Measurements from ENCODE around the gene OR5K4.

The OR5K4 gene

DNA sequence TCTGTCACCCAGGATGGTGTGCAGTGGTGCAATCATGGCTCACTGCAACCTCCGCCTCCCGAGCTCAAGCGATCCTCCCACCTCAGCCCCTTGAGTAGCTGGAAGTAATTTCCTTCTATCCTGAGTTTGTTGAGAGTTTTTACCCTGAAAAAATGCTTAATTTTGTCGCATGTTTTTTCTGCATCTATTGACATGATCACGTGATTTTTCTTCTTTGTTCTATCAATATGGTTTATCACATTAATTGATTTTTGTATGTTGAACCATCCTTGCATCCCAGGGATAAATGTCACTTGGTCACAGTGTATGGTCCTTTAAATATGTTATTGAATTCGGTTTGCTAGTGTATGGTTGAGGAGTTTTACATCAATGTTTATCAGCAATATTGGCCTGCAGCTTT is 11.9 kb upstream of the OR5K4 start:
- H3K4me3 ChIP-seq (ENCODE audit: low read length): no peak overlapping the region
- H3K27me3 ChIP-seq (ENCODE audit: control insufficient read depth, insufficient read depth, low read length): no peaks in the 10 kb centered on the region
- H3K36me3 ChIP-seq (ENCODE audit: control insufficient read depth, insufficient read depth, low read length): no peaks in the 10 kb centered on the region
- no peak overlapping the region for H3K27ac ChIP-seq (ENCODE audit: low read depth, low read length)
- H3K9ac ChIP-seq (ENCODE audit: low read length): no peak overlapping the region
- H3K4me1 ChIP-seq (ENCODE audit: control insufficient read depth, insufficient read depth, low read length): no peaks in the 10 kb centered on the region

DNA sequence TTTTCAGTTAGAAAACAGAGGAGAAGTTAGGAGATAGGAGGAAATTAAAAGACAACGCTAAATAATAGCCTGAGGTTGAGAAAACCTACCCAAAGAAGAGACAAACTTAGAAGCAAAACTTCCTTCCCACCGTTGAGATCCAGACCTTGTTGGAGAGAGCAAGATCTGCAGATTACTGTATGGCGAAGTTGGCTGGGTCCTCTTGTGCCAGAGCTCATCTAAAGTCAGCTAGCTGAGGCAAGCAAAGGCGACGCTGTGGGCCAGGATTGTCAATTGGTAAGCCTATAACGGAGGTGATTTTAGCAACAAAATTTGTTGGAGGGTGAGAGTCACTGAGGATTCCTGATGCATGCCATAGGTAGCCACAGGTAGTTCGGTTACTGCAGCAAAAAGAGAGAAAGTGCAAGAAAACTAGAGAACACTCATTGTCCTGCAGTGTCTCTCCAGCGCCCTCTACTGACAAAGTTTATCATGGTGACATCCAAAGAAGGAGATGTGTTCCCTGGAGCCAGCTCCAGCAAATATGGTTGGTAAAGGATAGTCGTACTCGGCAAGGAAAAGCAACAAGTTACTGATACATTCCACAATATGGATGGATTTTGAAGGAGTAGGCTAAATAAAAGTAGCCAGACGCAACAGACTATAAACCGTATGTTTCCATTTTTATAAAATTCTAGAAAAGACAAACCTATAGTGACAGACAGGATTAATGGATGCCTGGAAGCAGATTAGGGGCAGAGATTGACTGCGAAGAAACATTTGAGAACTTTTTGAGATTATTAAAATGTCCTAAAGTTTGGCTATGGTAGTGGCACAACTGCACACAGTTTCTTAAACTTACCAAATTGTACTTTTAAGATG is 9.8 kb upstream of the OR5K4 start:
- H3K9ac ChIP-seq (ENCODE audit: low read length): no peak overlapping the region
- no peaks in the 10 kb centered on the region for H3K4me1 ChIP-seq (ENCODE audit: control insufficient read depth, insufficient read depth, low read length)
- H3K27ac ChIP-seq (ENCODE audit: low read depth, low read length): no peak overlapping the region
- H3K36me3 ChIP-seq (ENCODE audit: control insufficient read depth, insufficient read depth, low read length): no peaks in the 10 kb centered on the region
- H3K27me3 ChIP-seq (ENCODE audit: control insufficient read depth, insufficient read depth, low read length): no peaks in the 10 kb centered on the region
- H3K4me3 ChIP-seq (ENCODE audit: low read length): no peak overlapping the region

DNA sequence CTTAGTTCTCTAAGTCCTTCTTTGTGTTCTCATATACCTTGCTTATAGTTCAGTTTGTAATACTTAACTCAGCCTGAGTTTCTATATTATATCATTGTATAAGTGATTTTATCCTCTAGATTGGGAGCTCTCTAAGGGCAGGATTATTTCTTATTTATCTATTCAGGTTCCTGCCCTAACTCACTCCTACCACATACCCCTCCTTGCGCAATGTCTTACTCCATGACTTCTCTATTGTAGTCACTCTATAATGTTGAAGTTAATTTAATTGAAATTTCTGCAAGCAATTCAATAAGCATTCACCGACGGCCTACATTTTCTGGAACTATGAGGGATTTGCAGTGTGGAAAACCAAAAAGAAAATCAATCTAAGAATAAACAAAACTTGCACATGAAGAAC is 3.6 kb upstream of the OR5K4 start:
- Histone ChIP-seq H3K36me3 (ENCODE audit: control insufficient read depth, insufficient read depth, low read length) (no peaks in the 10 kb centered on the region), H3K4me1 (ENCODE audit: control insufficient read depth, insufficient read depth, low read length) (no peaks in the 10 kb centered on the region), H3K27me3 (ENCODE audit: control insufficient read depth, insufficient read depth, low read length) (no peaks in the 10 kb centered on the region)

GRCh38 chr3:98359250-98359649 is 5.6 kb downstream of the OR5K4 start:
- no peaks in the 10 kb centered on the region for H3K4me1 ChIP-seq (ENCODE audit: control insufficient read depth, insufficient read depth, low read length)
- H3K27ac ChIP-seq (ENCODE audit: low read depth, low read length): no peak overlapping the region
- H3K4me3 ChIP-seq (ENCODE audit: low read length): no peak overlapping the region
- no peak overlapping the region for H3K9ac ChIP-seq (ENCODE audit: low read length)
- no peaks in the 10 kb centered on the region for H3K36me3 ChIP-seq (ENCODE audit: control insufficient read depth, insufficient read depth, low read length)
- H3K27me3 ChIP-seq (ENCODE audit: control insufficient read depth, insufficient read depth, low read length): no peaks in the 10 kb centered on the region

More for the DNA sequence above, 3.6 kb upstream of the OR5K4 start:
- Histone ChIP-seq H3K27ac (ENCODE audit: low read depth, low read length) (no peak overlapping the region), H3K9ac (ENCODE audit: low read length) (no peak overlapping the region), H3K4me3 (ENCODE audit: low read length) (no peak overlapping the region)

DNA sequence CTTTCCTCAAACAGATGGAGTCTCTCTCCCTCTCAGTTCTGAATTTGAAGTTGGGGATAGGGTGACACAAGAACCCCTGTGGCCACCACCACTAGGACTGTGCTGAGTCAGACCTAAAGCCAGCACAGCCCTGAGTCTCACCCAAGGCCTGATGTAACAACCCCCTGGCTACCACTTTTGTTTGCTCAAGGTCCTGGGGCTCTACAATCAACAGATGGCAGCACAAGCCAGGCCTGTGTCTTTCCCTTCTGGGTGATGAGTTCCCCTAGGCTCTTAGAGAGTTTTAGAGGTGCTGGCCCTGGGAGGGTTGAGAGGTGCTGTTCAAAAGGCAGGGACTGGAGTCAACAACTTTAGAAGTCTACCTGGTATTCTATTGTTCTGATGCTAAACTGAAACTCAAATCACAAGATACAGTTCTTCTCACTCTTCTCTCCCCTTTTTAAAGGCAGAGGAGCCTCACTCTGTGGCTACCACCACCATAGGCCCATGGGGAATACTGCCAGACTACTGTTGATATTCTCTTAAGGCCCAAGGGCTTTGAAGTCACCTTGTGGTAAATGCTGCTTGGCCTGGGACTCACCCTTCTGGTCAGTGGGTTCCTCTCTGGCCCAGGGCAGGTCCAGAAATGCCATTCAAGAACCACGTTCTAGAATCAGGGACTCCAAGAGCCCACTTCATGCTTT is 6.5 kb downstream of the OR5K4 start:
- no peak overlapping the region for H3K27ac ChIP-seq (ENCODE audit: low read depth, low read length)
- H3K9ac ChIP-seq (ENCODE audit: low read length): no peak overlapping the region
- no peak overlapping the region for H3K4me3 ChIP-seq (ENCODE audit: low read length)
- no peaks in the 10 kb centered on the region for H3K27me3 ChIP-seq (ENCODE audit: control insufficient read depth, insufficient read depth, low read length)
- no peaks in the 10 kb centered on the region for H3K36me3 ChIP-seq (ENCODE audit: control insufficient read depth, insufficient read depth, low read length)
- H3K4me1 ChIP-seq (ENCODE audit: control insufficient read depth, insufficient read depth, low read length): no peaks in the 10 kb centered on the region

GRCh38 chr3:98360681-98361080 is 7.0 kb downstream of the OR5K4 start:
- Histone ChIP-seq H3K36me3 (ENCODE audit: control insufficient read depth, insufficient read depth, low read length) (no peaks in the 10 kb centered on the region), H3K4me1 (ENCODE audit: control insufficient read depth, insufficient read depth, low read length) (no peaks in the 10 kb centered on the region), H3K4me3 (ENCODE audit: low read length) (no peak overlapping the region)

DNA sequence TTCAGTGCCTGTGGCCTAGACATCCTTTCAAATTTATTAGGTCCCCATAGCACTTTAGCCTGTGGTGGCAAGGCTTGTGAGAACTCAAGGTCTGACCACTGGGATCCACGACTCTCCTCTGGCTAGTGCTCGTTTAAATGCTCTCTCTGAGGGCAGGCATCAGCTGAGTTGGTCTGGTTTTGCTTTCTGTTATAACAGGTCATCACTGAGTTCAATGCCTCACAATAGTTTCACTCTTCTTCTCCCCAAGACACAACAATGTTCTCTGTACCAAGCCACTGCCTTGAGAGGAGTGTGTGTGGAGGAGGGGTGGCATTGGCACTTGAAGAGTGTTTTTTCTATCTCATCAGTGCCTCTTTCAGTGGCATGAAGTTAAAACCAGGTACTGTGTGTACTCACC is 7.6 kb downstream of the OR5K4 start:
- Histone ChIP-seq H3K27me3 (ENCODE audit: control insufficient read depth, insufficient read depth, low read length) (no peaks in the 10 kb centered on the region), H3K4me1 (ENCODE audit: control insufficient read depth, insufficient read depth, low read length) (no peaks in the 10 kb centered on the region), H3K27ac (ENCODE audit: low read depth, low read length) (no peak overlapping the region), H3K4me3 (ENCODE audit: low read length) (no peak overlapping the region), H3K36me3 (ENCODE audit: control insufficient read depth, insufficient read depth, low read length) (no peaks in the 10 kb centered on the region), H3K9ac (ENCODE audit: low read length) (no peak overlapping the region)

More at GRCh38 chr3:98360681-98361080, 7.0 kb downstream of the OR5K4 start:
- Histone ChIP-seq H3K27me3 (ENCODE audit: control insufficient read depth, insufficient read depth, low read length) (no peaks in the 10 kb centered on the region), H3K9ac (ENCODE audit: low read length) (no peak overlapping the region), H3K27ac (ENCODE audit: low read depth, low read length) (no peak overlapping the region)

DNA sequence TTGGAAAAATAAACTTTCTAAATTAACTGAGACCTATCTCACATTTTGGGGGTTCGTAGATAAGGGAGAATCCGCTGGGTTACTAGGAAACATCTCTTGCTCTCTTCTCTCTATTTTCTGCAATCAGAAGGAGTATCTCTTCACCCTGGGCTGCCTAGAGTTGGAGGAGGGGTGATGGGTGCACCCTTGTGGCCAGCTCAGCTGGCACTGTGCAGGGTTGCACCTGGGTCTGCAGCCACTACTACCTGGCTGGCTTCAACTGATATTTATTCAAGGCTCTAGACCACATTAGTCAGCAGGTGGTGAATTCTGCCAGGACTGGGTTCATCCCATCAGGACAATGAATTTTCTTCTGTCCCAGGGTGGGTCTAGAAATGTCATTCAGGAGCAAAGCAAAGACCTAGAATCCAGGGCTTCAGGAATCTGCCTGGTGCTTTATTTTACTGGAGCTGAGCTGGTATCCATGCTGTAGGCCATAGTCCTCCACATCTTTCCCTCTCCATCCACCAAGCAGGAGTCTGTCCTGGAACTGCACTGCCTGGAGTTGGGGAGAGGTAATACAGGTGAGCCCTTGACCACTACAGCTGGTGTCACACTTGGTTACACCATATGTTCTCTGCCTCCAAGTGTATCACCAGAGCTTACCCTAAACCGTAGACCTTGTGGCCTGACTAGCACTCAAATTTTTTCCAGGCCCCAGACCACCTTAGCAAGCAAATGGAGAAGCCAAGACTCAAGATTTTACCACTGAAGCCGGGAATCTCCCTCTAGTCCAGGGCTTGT is 14.0 kb downstream of the OR5K4 start:
- Histone ChIP-seq H3K27me3 (ENCODE audit: control insufficient read depth, insufficient read depth, low read length) (no peaks in the 10 kb centered on the region), H3K4me1 (ENCODE audit: control insufficient read depth, insufficient read depth, low read length) (no peaks in the 10 kb centered on the region), H3K36me3 (ENCODE audit: control insufficient read depth, insufficient read depth, low read length) (no peaks in the 10 kb centered on the region), H3K9ac (ENCODE audit: low read length) (no peak overlapping the region), H3K27ac (ENCODE audit: low read depth, low read length) (no peak overlapping the region), H3K4me3 (ENCODE audit: low read length) (no peak overlapping the region)

- Histone ChIP-seq H3K4me3 (ENCODE audit: low read length) (no peak overlapping the region), H3K27ac (ENCODE audit: low read depth, low read length) (no peak overlapping the region)
Observed at GRCh38 chr3:98371186-98371585, 17.5 kb downstream of the OR5K4 start.

DNA sequence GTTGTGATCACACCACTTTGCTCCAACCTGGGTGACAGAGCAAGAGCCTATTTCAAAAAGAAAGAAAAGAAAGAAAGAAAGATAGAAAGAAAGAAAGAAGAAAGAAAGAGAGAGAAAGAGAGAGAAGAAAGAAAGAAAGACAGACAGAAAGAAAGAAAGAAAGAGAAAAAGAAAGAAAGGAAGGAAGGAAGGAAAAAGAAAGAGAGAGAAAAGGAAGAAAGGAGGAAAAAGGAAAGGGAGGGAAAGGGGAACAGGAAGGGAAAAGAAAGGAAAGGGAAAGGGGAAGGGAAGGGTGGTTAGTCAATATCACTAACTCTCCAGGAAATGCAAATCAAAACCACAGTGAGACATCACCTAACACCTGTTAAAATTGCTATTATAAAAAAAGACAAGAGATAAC is 18.2 kb downstream of the OR5K4 start:
- H3K9ac ChIP-seq (ENCODE audit: low read length): no peak overlapping the region
- H3K4me1 ChIP-seq (ENCODE audit: control insufficient read depth, insufficient read depth, low read length): no peaks in the 10 kb centered on the region
- no peaks in the 10 kb centered on the region for H3K36me3 ChIP-seq (ENCODE audit: control insufficient read depth, insufficient read depth, low read length)
- H3K27ac ChIP-seq (ENCODE audit: low read depth, low read length): no peak overlapping the region
- no peak overlapping the region for H3K4me3 ChIP-seq (ENCODE audit: low read length)
- no peaks in the 10 kb centered on the region for H3K27me3 ChIP-seq (ENCODE audit: control insufficient read depth, insufficient read depth, low read length)

More at GRCh38 chr3:98371186-98371585, 17.5 kb downstream of the OR5K4 start:
- H3K4me1 ChIP-seq (ENCODE audit: control insufficient read depth, insufficient read depth, low read length): no peaks in the 10 kb centered on the region
- H3K9ac ChIP-seq (ENCODE audit: low read length): no peak overlapping the region
- H3K27me3 ChIP-seq (ENCODE audit: control insufficient read depth, insufficient read depth, low read length): no peaks in the 10 kb centered on the region
- no peaks in the 10 kb centered on the region for H3K36me3 ChIP-seq (ENCODE audit: control insufficient read depth, insufficient read depth, low read length)

DNA sequence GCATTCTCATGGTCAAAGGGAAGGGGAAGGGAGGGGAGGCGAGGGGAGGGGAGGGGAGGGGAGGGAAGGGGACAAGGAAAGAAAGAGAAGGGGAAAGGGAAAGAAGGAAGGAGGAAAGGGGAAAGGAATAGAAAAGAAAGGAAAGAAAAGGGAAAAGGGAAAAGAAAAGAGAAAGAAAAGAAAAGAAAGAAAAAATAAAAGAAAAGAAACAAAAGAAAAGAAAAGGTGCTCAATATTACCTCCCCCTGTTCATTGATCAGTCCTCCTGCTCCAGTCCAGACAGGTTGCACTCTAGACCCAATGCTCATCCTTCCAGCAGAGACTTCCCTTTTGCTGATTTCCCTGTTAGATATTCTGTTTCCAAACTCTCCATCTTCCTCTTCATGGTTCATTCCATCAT is 18.8 kb downstream of the OR5K4 start:
- H3K4me1 ChIP-seq (ENCODE audit: control insufficient read depth, insufficient read depth, low read length): no peaks in the 10 kb centered on the region
- H3K4me3 ChIP-seq (ENCODE audit: low read length): no peak overlapping the region
- H3K9ac ChIP-seq (ENCODE audit: low read length): no peak overlapping the region
- no peaks in the 10 kb centered on the region for H3K27me3 ChIP-seq (ENCODE audit: control insufficient read depth, insufficient read depth, low read length)
- no peak overlapping the region for H3K27ac ChIP-seq (ENCODE audit: low read depth, low read length)
- H3K36me3 ChIP-seq (ENCODE audit: control insufficient read depth, insufficient read depth, low read length): no peaks in the 10 kb centered on the region

DNA sequence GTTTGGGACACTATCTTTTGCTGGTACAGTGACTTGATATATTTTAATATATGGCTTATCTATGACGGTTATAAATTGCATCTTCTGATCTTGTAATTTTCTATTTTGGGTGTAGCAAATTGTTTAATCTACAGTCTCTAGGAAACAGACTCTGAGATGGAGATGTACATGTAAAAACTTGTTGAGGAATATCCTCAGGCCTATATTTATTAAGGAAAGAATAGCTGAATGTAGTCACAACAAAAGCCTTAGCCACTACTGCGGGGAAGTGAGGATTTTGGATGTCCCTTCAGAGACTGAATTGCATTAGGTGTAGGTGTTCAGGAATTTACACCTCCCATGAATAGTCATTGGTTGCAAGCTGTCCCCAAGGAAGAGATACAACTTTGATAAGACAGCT is 23.0 kb downstream of the OR5K4 start:
- Histone ChIP-seq H3K9ac (ENCODE audit: low read length) (no peak overlapping the region), H3K36me3 (ENCODE audit: control insufficient read depth, insufficient read depth, low read length) (no peaks in the 10 kb centered on the region), H3K4me1 (ENCODE audit: control insufficient read depth, insufficient read depth, low read length) (no peaks in the 10 kb centered on the region), H3K4me3 (ENCODE audit: low read length) (no peak overlapping the region), H3K27me3 (ENCODE audit: control insufficient read depth, insufficient read depth, low read length) (no peaks in the 10 kb centered on the region), H3K27ac (ENCODE audit: low read depth, low read length) (no peak overlapping the region)
